H9 (cell line): ENCODE results near the gene TFEB. TPM values are rescaled to one million over a fixed set of nuclear protein-coding genes. Genes with fewer than 3 reads are reported as not detected.

Experiments used
- DNase-seq: peaks from one replicate; pipeline ENCODE4 v3.0.0-alpha.2; 2017
- H2AFZ ChIP-seq: one replicate; pipeline ENCODE4 v1.6.1; 2013; ENCODE audit warnings: mild to moderate bottlenecking, low read length, control low read depth, moderate library complexity
- H2AK5ac ChIP-seq: 2 replicates; pipeline ENCODE4 v1.6.1; 2013; ENCODE audit warnings: low read length, control low read depth, mixed read lengths; ENCODE audit not compliant: insufficient read length
- H2BK120ac ChIP-seq: one replicate; pipeline ENCODE4 v1.6.1; 2013; ENCODE audit warnings: low read depth, mild to moderate bottlenecking, low read length, control low read depth, inconsistent platforms; ENCODE audit not compliant: poor library complexity, severe bottlenecking
- H2BK12ac ChIP-seq: 2 replicates; pipeline ENCODE4 v1.6.1; 2013; ENCODE audit warnings: low read length, control low read depth, mixed read lengths, low read depth; ENCODE audit not compliant: insufficient read length
- H2BK15ac ChIP-seq: 2 replicates; pipeline ENCODE4 v1.6.1; 2013; ENCODE audit warnings: low read depth, low read length, control low read depth
- H2BK20ac ChIP-seq: one replicate; pipeline ENCODE4 v1.6.1; 2013; ENCODE audit warnings: low read depth, mild to moderate bottlenecking, low read length, control low read depth, inconsistent platforms; ENCODE audit not compliant: poor library complexity, severe bottlenecking
- H2BK5ac ChIP-seq: 2 replicates; pipeline ENCODE4 v1.6.1; 2013; ENCODE audit warnings: low read length, control low read depth, mixed read lengths; ENCODE audit not compliant: insufficient read length
- H3K14ac ChIP-seq: 2 replicates; pipeline ENCODE4 v1.6.1; 2013; ENCODE audit warnings: low read length, control low read depth; ENCODE audit not compliant: insufficient read depth
- H3K18ac ChIP-seq: 2 replicates; pipeline ENCODE4 v1.6.1; 2013; ENCODE audit warnings: low read depth, mild to moderate bottlenecking, mixed read lengths, low read length, control low read depth; ENCODE audit not compliant: insufficient read length
- H3K23ac ChIP-seq: 2 replicates; pipeline ENCODE4 v1.6.1; 2013; ENCODE audit warnings: low read length, control low read depth, mixed read lengths, low read depth; ENCODE audit not compliant: insufficient read length
- H3K23me2 ChIP-seq: 2 replicates; pipeline ENCODE4 v1.6.1; 2013; ENCODE audit warnings: low read depth, mild to moderate bottlenecking, mixed read lengths, low read length, control low read depth; ENCODE audit not compliant: insufficient read length, poor library complexity, severe bottlenecking
- H3K27ac ChIP-seq: 2 replicates; pipeline ENCODE4 v1.5.1; 2013; ENCODE audit warnings: low read length, control low read depth, mixed read lengths, low read depth; ENCODE audit not compliant: insufficient read length
- H3K27me3 ChIP-seq: 2 replicates; pipeline ENCODE4 v1.6.1; 2013; ENCODE audit warnings: low read length, control low read depth, inconsistent platforms; ENCODE audit not compliant: insufficient read depth
- H3K4ac ChIP-seq: 2 replicates; pipeline ENCODE4 v1.6.1; 2013; ENCODE audit warnings: low read depth, mild to moderate bottlenecking, control low read depth, inconsistent platforms, low read length, moderate library complexity
- H3K4me1 ChIP-seq: 2 replicates; pipeline ENCODE4 v1.6.1; 2013; ENCODE audit warnings: low read length, control low read depth, inconsistent platforms; ENCODE audit not compliant: insufficient read depth
- H3K4me2 ChIP-seq: 2 replicates; pipeline ENCODE4 v1.6.1; 2013; ENCODE audit warnings: low read length, control low read depth, mixed read lengths; ENCODE audit not compliant: insufficient read length, insufficient read depth
- H3K56ac ChIP-seq: 2 replicates; pipeline ENCODE4 v1.6.1; 2013; ENCODE audit warnings: low read depth, mild to moderate bottlenecking, mixed read lengths, low read length, control low read depth; ENCODE audit not compliant: insufficient read length
- H3K79me1 ChIP-seq: 2 replicates; pipeline ENCODE4 v1.6.1; 2013; ENCODE audit warnings: low read depth, mild to moderate bottlenecking, moderate library complexity, low read length, control low read depth, inconsistent platforms; ENCODE audit not compliant: insufficient read depth, poor library complexity, severe bottlenecking
- H3K79me2 ChIP-seq: 2 replicates; pipeline ENCODE4 v1.6.1; 2013; ENCODE audit warnings: low read length, control low read depth, inconsistent platforms; ENCODE audit not compliant: insufficient read depth
- H3K9ac ChIP-seq: 2 replicates; pipeline ENCODE4 v1.6.1; 2013; ENCODE audit warnings: low read length, control low read depth, mixed read lengths; ENCODE audit not compliant: insufficient read length; ENCODE audit errors: extremely low read depth
- H3K9me3 ChIP-seq: one replicate; pipeline ENCODE4 v1.6.1; 2013; ENCODE audit warnings: low read depth, low read length, inconsistent platforms; ENCODE audit not compliant: control insufficient read depth
- H3T11ph ChIP-seq: one replicate; pipeline ENCODE4 v1.6.1; 2013; ENCODE audit warnings: mild to moderate bottlenecking, low read length, control low read depth, inconsistent platforms
- H4K20me1 ChIP-seq: one replicate; pipeline ENCODE4 v1.6.1; 2013; ENCODE audit not compliant: control insufficient read depth, insufficient read length, insufficient read depth
- H4K5ac ChIP-seq: 2 replicates; pipeline ENCODE4 v1.6.1; 2013; ENCODE audit warnings: low read depth, mild to moderate bottlenecking, mixed read lengths, low read length, control low read depth; ENCODE audit not compliant: insufficient read length
- H4K8ac ChIP-seq: replicated peaks from 2 replicates; pipeline ENCODE4 v1.6.1; 2013; ENCODE audit warnings: low read length, control low read depth, mixed read lengths, low read depth; ENCODE audit not compliant: insufficient read length
- H4K91ac ChIP-seq: 2 replicates; pipeline ENCODE4 v1.6.1; 2013; ENCODE audit warnings: low read depth, mild to moderate bottlenecking, moderate library complexity, mixed read lengths, low read length, control low read depth; ENCODE audit not compliant: insufficient read length
- H3K27ac Mint-ChIP-seq, 3 experiments: 2 replicates in 2 of 3; 3 replicates in 1 of 3; pipeline ENCODE4 v1.8.0; 2020 to 2021; ENCODE audit warnings: mixed read lengths in 3 of 3, mild to moderate bottlenecking in 1 of 3, moderate library complexity in 1 of 3
- H3K27me3 Mint-ChIP-seq: 2 replicates; pipeline ENCODE4 v1.8.0; 2021; ENCODE audit warnings: low read depth, mild to moderate bottlenecking, moderate library complexity, mixed read lengths
- H3K36me3 Mint-ChIP-seq, 3 experiments: 2 replicates in 2 of 3; 3 replicates in 1 of 3; pipeline ENCODE4 v1.8.0; 2020 to 2021; ENCODE audit warnings: low read depth in 3 of 3, mixed read lengths in 3 of 3; ENCODE audit not compliant: insufficient read depth in 1 of 3
- H3K4me1 Mint-ChIP-seq, 2 experiments: 2 replicates each; pipeline ENCODE4 v1.8.0; 2020; ENCODE audit warnings: mixed read lengths in 2 of 2
- H3K4me3 Mint-ChIP-seq, 2 experiments: 2 replicates in 1 of 2; 3 replicates in 1 of 2; pipeline ENCODE4 v1.8.0; 2020 to 2021; ENCODE audit warnings: mild to moderate bottlenecking in 2 of 2, mixed read lengths in 2 of 2, moderate library complexity in 1 of 2
- H3K9me3 Mint-ChIP-seq, 2 experiments: 2 replicates in 1 of 2; 3 replicates in 1 of 2; pipeline ENCODE4 v1.8.0; 2020; ENCODE audit warnings: mild to moderate bottlenecking in 2 of 2, mixed read lengths in 2 of 2, moderate library complexity in 1 of 2
- CTCF ChIP-seq: fragments of 200-600 bp; sonication (generic); conservative IDR thresholded peaks from 3 replicates; pipeline ENCODE4 v1.8.0; 2021; ENCODE audit warnings: antibody characterized with exemption, mild to moderate bottlenecking
- WGBS: extraction: QIAGEN DNeasy Blood & Tissue Kit; methylation state at CpG from one replicate; pipeline ENCODE4 v1.1.7; 2013; ENCODE audit warnings: missing lambda C conversion rate, low lambda C conversion rate, mixed read lengths; ENCODE audit not compliant: insufficient read length; ENCODE audit errors: extremely low coverage; 5-methylcytosine and 5-hydroxymethylcytosine counted together
- total RNA-seq: library from RNA; stranded (reverse); gene quantifications from 2 replicates; pipeline ENCODE4 v1.2.1, GENCODE V29; 2021

TFEB gene
- total RNA-seq, 1 experiment from 2014 or later, result 1.2 TPM

- H3K9me3 Mint-ChIP-seq, result no peaks in the 10 kb centered on the region
- H3K4me1 Mint-ChIP-seq, result peaks cover 0 to 10% of the 10 kb centered on the region in 2 experiments; a peak in 3 of 4 replicates
- no CpG with 5 or more reads among the region's 9 CpGs for WGBS
- Histone ChIP-seq H2AFZ (no peak overlapping the region), H4K5ac (no peak overlapping the region), H2BK12ac (no peak overlapping the region), H3K14ac (no peak overlapping the region), H4K91ac (no peak overlapping the region), H3K79me1 (no peaks in the 10 kb centered on the region), H3K23ac (no peak overlapping the region), H3K27me3 (no peaks in the 10 kb centered on the region), H3K23me2 (no peaks in the 10 kb centered on the region), H3K18ac (no peak overlapping the region), H3K56ac (no peak overlapping the region), H4K20me1 (peaks cover 2% of the 10 kb centered on the region), H2BK20ac (no peak overlapping the region), H3K9me3 (no peaks in the 10 kb centered on the region), H3K4ac (no peak overlapping the region), H2BK120ac (no peak overlapping the region), H3K4me2 (no peak overlapping the region), H3K9ac (no peak overlapping the region), H3K4me1 (no peaks in the 10 kb centered on the region), H3T11ph (no peak overlapping the region), H2BK5ac (no peak overlapping the region), H2BK15ac (no peak overlapping the region), H4K8ac (no peak overlapping the region), H2AK5ac (no peak overlapping the region), H3K27ac (no peak overlapping the region), H3K79me2 (no peaks in the 10 kb centered on the region; the same call in 1 of the 2 replicates)
- H3K4me3 Mint-ChIP-seq, result no peak overlapping the region
- no peak for DNase-seq
- no peak overlapping the region for H3K27ac Mint-ChIP-seq
- peaks cover 12% of the 10 kb centered on the region for H3K27me3 Mint-ChIP-seq
- H3K36me3 Mint-ChIP-seq, result no peaks in the 10 kb centered on the region
- no peak for TF ChIP-seq CTCF
These were observed 22.2 kb downstream of the TFEB start for GRCh38 chr6:41713159-41713649.
